ENCODE results near the gene HOXA7. TPM values are rescaled to one million over a fixed set of nuclear protein-coding genes. Genes with fewer than 3 reads are reported as not detected.

Gene HOXA7
- total and polyA plus RNA-seq, 8 donors: 0.06 to 0.49 (median 0.17) TPM; not detected in 3

DNA sequence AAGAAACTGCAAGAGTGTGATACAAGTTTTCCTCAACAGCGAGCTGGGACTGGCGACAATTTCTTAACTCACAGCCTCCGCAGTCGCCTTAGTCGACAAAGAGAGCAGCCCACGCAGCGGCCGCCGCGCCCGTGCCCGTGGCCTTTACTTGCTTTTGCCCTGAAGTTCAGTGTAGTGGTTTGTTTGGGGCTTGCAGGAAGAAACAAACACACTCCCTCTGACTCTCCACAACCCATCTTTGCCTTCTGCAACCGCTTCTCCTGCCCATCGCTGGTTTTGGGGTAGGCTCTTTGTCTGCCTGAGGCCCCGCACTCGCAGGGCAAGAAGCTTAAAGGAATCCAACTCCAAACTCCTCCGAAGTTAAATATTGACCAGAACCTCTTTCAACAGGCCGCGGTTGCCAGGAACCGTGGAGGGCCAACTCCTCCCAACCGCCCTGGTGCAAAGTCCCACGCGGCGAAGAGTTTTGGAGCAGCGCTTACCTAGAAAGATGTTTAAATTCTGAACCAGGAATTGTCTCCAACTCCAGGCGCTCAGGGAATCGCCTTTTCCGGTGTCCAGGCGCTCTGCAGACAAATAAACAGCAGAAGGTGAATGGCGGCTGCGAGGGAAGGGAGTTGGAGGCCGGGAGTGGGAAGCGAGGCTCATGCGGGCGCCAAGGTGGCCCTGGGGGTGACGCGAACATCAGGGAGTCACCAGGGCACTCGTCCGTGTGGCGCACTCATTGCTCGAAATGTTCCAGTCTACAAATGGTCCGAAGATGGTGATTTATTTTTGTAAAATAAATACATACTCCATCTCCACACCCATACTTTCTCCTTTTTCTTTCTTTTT lies 34.2 kb downstream of the HOXA7 start:
- no peak overlapping the region for H3K4me3 ChIP-seq
- FAIRE-seq: no peak
- peak in 2 of 4 donors; percentile 42 to 54 for ATAC-seq

DNA sequence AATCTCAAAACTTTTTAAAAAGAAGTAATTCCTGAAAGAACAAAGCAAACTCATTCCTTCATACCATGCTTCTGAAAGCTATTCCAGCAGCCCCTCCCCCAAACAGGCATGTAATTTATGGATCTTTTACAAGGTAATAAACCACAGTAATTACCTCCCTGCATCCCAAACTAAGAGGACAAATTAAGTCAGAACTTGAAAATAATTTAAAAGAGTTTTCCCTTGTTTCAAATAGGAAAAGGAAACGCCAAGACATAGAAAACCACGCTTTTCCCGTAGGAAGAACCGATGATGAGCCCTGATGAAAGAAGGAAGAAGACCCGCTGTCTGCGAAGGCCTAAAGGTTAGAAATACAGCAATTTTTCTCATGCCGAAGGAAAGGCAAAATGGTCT lies 34.8 kb downstream of the HOXA7 start:
- TF ChIP-seq, protein P1, sequence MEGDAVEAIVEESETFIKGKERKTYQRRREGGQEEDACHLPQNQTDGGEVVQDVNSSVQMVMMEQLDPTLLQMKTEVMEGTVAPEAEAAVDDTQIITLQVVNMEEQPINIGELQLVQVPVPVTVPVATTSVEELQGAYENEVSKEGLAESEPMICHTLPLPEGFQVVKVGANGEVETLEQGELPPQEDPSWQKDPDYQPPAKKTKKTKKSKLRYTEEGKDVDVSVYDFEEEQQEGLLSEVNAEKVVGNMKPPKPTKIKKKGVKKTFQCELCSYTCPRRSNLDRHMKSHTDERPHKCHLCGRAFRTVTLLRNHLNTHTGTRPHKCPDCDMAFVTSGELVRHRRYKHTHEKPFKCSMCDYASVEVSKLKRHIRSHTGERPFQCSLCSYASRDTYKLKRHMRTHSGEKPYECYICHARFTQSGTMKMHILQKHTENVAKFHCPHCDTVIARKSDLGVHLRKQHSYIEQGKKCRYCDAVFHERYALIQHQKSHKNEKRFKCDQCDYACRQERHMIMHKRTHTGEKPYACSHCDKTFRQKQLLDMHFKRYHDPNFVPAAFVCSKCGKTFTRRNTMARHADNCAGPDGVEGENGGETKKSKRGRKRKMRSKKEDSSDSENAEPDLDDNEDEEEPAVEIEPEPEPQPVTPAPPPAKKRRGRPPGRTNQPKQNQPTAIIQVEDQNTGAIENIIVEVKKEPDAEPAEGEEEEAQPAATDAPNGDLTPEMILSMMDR (IDR thresholded peaks at IDR 0.05): no peak
- FAIRE-seq (no peak), ATAC-seq (no peak), DNase-seq (no peak)
- intact Hi-C loops (cut with DNase I): no loop called here
- Histone ChIP-seq H3K27ac (no peak overlapping the region), H3K4me1 (peaks cover 0 to 3% (median 0%) of the 10 kb centered on the region in 3 donors), H3K36me3 (no peaks in the 10 kb centered on the region), H3K9me3 (no peaks in the 10 kb centered on the region), H3K27me3 (peaks cover 0 to 49% (median 2%) of the 10 kb centered on the region in 4 donors), H3K4me3 (no peak overlapping the region)
- WGBS, 2 donors: 36 to 48% methylated on average over 7 of the region's 7 CpGs

More for the DNA sequence above, 34.2 kb downstream of the HOXA7 start:
- no peak for DNase-seq
- intact Hi-C loops (cut with DNase I): no loop called here
- H3K27me3 ChIP-seq: peaks cover 0 to 48% (median 2%) of the 10 kb centered on the region in 4 donors
- peaks cover 0 to 3% (median 0%) of the 10 kb centered on the region in 3 donors for H3K4me1 ChIP-seq
- TF ChIP-seq, protein P1 (IDR thresholded peaks at IDR 0.05): no peak
- H3K27ac ChIP-seq: no peak overlapping the region
- 10 to 20% methylated on average over 42 of the region's 42 CpGs for whole genome bisulfite sequencing, 2 donors
- H3K9me3 ChIP-seq: no peaks in the 10 kb centered on the region
- H3K36me3 ChIP-seq: no peaks in the 10 kb centered on the region

DNA sequence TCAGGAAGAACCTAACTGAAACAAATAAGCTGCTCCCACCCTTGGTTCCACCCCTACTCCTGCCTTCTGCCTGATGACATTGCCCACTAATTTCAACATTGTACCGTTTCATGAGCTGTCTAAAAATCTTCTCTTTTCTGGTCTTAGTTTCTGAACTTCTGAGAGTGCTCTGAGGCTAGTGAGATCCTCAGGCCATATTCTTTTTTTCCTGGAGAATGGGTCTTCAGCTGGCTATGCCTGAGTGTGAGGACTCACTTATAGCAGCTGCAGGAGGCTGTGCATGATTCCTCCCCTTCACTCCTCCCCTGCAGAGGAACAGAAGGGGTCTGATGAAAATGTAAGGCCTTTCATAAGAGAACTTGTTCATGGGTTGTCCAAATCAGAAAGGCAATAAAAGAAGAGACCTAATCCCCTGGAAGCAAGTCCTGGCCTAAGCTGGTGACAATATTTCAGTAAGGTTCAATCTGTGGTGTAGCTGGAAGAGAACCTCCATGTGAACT lies 37.0 kb downstream of the HOXA7 start:
- FAIRE-seq (no peak), ATAC-seq (no peak), DNase-seq (no peak)
- H3K9me3 ChIP-seq: no peaks in the 10 kb centered on the region
- H3K36me3 ChIP-seq: no peaks in the 10 kb centered on the region
- intact Hi-C loops (cut with DNase I): no loop called here
- 47 to 54% methylated on average over 1 of the region's 1 CpG for WGBS, 2 donors
- H3K4me1 ChIP-seq: peaks cover 0 to 3% (median 0%) of the 10 kb centered on the region in 3 donors
- TF ChIP-seq, protein P1 (IDR thresholded peaks at IDR 0.05): no peak
- no peak overlapping the region for H3K4me3 ChIP-seq
- no peak overlapping the region for H3K27ac ChIP-seq
- peaks cover 0 to 58% (median 4%) of the 10 kb centered on the region in 4 donors for H3K27me3 ChIP-seq

DNA sequence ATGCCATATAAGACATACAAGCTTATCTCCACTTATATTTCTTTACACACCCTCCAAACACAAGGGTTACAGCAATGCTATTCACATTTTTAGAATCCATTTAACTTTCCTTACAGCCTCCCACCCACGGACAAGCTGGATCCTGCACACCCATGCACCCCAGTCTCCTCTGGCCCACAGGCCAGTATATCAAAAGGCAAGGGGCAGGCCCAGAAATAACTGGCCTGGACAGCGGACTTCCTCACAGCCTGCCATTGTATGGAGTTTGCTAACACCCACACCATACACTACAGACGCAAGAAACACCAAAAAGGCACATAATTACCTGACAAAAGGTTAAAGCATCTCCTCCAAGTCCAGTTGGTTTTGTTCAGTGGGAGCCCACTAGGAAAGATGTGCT lies 37.9 kb downstream of the HOXA7 start:
- peaks cover 0 to 3% (median 0%) of the 10 kb centered on the region in 3 donors for H3K4me1 ChIP-seq

More for the DNA sequence above, 37.9 kb downstream of the HOXA7 start:
- ATAC-seq (no peak), FAIRE-seq (no peak), DNase-seq (no peak)
- H3K36me3 ChIP-seq: no peaks in the 10 kb centered on the region
- intact Hi-C loops (cut with DNase I): no loop called here
- no peak overlapping the region for H3K4me3 ChIP-seq
- H3K27me3 ChIP-seq: peaks cover 0 to 53% (median 4%) of the 10 kb centered on the region in 4 donors
- TF ChIP-seq, protein P1 (IDR thresholded peaks at IDR 0.05): no peak
- no peaks in the 10 kb centered on the region for H3K9me3 ChIP-seq
- WGBS, 2 donors: 36 to 46% methylated on average over 3 of the region's 3 CpGs
- H3K27ac ChIP-seq: no peak overlapping the region
